H1 (cell line): ENCODE results near the gene RUFY3.

ENCODE experiments used
- EZH2 ChIP-seq: fragments of 200-600 bp; sonication (generic); IDR thresholded peaks from 2 replicates; pipeline ENCODE4 v1.7.1; 2012; ENCODE audit warnings: low read depth, mild to moderate bottlenecking, moderate library complexity, low read length, inconsistent platforms; ENCODE audit not compliant: severe bottlenecking
- KDM4A ChIP-seq: IDR thresholded peaks from one replicate; pipeline ENCODE4 v1.7.1; 2012; ENCODE audit warnings: low read depth, mild to moderate bottlenecking, moderate library complexity, low read length, inconsistent platforms; ENCODE audit not compliant: severe bottlenecking
- SRF ChIP-seq: IDR thresholded peaks from 2 replicates; pipeline ENCODE4 v1.6.1; 2011; ENCODE audit warnings: mild to moderate bottlenecking, low read depth, low read length, moderate library complexity
- YY1 ChIP-seq: IDR thresholded peaks from 2 replicates; pipeline ENCODE4 v1.6.1; 2011; ENCODE audit warnings: low read depth, mild to moderate bottlenecking, low read length
- ZNF274 ChIP-seq: IDR thresholded peaks from 2 replicates; pipeline ENCODE4 v1.7.0; 2012; ENCODE audit warnings: low read length, borderline replicate concordance; ENCODE audit errors: extremely low read depth
- TF ChIP-seq, protein P1 (sequence below), 3 experiments: IDR thresholded peaks; 1 replicate in 2 of 3; 2 replicates in 1 of 3; pipeline versions ENCODE4 v1.5.1 to v1.6.1; 2011; ENCODE audit warnings: low read length in 3 of 3, mild to moderate bottlenecking in 3 of 3, inconsistent platforms in 2 of 3, low read depth in 1 of 3, moderate library complexity in 1 of 3; ENCODE audit not compliant: insufficient read depth in 1 of 3; ENCODE audit errors: control extremely low read depth in 1 of 3
- TF ChIP-seq, protein P2 (sequence below): IDR thresholded peaks from 2 replicates; pipeline ENCODE4 v1.6.1; 2012; ENCODE audit warnings: inconsistent platforms

DNA sequence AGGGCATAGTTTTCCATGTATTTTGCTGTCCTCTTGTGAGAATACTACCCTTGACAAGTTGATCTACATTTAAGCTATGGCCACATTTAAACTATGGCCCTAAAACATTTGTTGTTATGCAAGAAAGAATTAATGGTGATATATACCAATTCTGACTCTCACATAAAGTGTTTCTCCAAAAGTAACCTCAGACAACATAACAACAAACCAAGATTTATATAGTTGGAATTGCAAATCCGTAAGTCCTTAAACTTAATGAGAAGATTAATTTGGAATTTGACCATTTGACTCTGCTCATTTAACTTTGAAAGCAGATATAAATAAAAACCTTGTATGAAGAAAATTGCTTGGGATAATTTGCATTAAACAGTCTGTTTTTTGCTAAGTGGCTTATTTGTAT, 38.9 kb downstream of the RUFY3 start:
- no peak for TF ChIP-seq ZNF274
- TF ChIP-seq, protein P1, sequence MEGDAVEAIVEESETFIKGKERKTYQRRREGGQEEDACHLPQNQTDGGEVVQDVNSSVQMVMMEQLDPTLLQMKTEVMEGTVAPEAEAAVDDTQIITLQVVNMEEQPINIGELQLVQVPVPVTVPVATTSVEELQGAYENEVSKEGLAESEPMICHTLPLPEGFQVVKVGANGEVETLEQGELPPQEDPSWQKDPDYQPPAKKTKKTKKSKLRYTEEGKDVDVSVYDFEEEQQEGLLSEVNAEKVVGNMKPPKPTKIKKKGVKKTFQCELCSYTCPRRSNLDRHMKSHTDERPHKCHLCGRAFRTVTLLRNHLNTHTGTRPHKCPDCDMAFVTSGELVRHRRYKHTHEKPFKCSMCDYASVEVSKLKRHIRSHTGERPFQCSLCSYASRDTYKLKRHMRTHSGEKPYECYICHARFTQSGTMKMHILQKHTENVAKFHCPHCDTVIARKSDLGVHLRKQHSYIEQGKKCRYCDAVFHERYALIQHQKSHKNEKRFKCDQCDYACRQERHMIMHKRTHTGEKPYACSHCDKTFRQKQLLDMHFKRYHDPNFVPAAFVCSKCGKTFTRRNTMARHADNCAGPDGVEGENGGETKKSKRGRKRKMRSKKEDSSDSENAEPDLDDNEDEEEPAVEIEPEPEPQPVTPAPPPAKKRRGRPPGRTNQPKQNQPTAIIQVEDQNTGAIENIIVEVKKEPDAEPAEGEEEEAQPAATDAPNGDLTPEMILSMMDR (IDR thresholded peaks at IDR 0.05; ENCODE audit: control extremely low read depth in 1 of 3, insufficient read depth in 1 of 3, low read depth in 1 of 3, low read length in 3 of 3), result no peak
- no peak for TF ChIP-seq EZH2
- TF ChIP-seq, protein P2, sequence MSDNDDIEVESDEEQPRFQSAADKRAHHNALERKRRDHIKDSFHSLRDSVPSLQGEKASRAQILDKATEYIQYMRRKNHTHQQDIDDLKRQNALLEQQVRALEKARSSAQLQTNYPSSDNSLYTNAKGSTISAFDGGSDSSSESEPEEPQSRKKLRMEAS, result no peak
- TF ChIP-seq SRF, result no peak
- no peak for TF ChIP-seq KDM4A
- no peak for TF ChIP-seq YY1
